ENCODE measurements around the gene GPR161. TPM values are rescaled to one million over a fixed set of nuclear protein-coding genes. Genes with fewer than 3 reads are reported as not detected.

Gene GPR161
- total RNA-seq, 1 experiment from 2014 or later = 13.7 TPM

DNA sequence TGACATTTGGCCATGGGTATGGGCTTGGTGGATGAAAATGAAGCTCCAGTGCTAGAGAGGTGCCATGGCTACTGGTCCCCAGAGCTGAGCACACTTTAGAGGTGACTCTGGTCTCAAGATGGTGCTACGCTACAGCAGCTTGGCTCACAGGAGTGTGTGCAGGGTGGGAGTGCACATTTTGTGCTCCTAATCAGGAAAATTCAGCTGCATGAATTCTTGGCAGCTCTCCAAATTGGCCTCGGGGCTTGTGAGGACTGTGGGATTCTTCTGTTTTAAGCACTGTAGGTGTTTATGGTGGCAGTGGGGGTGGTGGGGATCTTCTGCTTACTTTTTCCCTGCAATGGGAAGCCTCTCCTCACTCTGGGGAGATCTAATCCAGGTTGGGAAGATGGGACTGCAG, 24.7 kb upstream of the GPR161 start:
- H3K4me3 ChIP-seq (replicated peaks in 1 of 2; ENCODE audit: low read depth in 1 of 2, low read length in 2 of 2) = no peak overlapping the region
- BruUV-seq (replicated peaks) = no TSS peak
- H3K4me1 ChIP-seq (ENCODE audit: control insufficient read depth in 1 of 2, insufficient read depth in 2 of 2, low read length in 2 of 2) = no peaks in the 10 kb centered on the region
- TF ChIP-seq, protein P1, sequence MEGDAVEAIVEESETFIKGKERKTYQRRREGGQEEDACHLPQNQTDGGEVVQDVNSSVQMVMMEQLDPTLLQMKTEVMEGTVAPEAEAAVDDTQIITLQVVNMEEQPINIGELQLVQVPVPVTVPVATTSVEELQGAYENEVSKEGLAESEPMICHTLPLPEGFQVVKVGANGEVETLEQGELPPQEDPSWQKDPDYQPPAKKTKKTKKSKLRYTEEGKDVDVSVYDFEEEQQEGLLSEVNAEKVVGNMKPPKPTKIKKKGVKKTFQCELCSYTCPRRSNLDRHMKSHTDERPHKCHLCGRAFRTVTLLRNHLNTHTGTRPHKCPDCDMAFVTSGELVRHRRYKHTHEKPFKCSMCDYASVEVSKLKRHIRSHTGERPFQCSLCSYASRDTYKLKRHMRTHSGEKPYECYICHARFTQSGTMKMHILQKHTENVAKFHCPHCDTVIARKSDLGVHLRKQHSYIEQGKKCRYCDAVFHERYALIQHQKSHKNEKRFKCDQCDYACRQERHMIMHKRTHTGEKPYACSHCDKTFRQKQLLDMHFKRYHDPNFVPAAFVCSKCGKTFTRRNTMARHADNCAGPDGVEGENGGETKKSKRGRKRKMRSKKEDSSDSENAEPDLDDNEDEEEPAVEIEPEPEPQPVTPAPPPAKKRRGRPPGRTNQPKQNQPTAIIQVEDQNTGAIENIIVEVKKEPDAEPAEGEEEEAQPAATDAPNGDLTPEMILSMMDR (IDR thresholded peaks at IDR 0.05 in 2 of 3, conservative IDR thresholded peaks at IDR 0.05 in 1 of 3; ENCODE audit: borderline replicate concordance in 1 of 3, insufficient read depth in 1 of 3, low read depth in 2 of 3, low read length in 2 of 3) = no peak
- TF ChIP-seq ZFX (IDR thresholded peaks at IDR 0.05) (no peak), EZH2phosphoT487 (IDR thresholded peaks at IDR 0.05; ENCODE audit: borderline replicate concordance) (no peak), POLR2AphosphoS5 (IDR thresholded peaks at IDR 0.05; ENCODE audit: low read depth, low read length) (no peak)
- no peaks in the 10 kb centered on the region for H3K9me3 ChIP-seq (ENCODE audit: control insufficient read depth in 1 of 2, insufficient read depth in 1 of 2, low read depth in 1 of 2, low read length in 2 of 2)
- ATAC-seq (no peak), DNase-seq (ENCODE audit: low read depth, low spot score) (no peak)
- ChIA-PET CTCF (interaction anchor here (1.1 kb wide), 1 partner anchor 16 kb away, joined by 3 read pairs; no protein-coding TSS in a partner anchor), RAD21 (ENCODE audit: low non-redundant PET in 1 of 2, low total read pairs in 2 of 2, uncharacterized antibody in 2 of 2, unreplicated experiment in 2 of 2) (no interaction called here), POLR2A (no interaction called here)
- H4K20me1 ChIP-seq (ENCODE audit: insufficient read depth) = no peaks in the 10 kb centered on the region
- H3K9me2 ChIP-seq (ENCODE audit: insufficient read depth) = no peaks in the 10 kb centered on the region
- no peak overlapping the region for H3K4me2 ChIP-seq (ENCODE audit: low read length)
- no peak overlapping the region for H3K9ac ChIP-seq (ENCODE audit: low read length)
- no peak overlapping the region for H3K27ac ChIP-seq (ENCODE audit: low read depth, low read length)
- H3K36me3 ChIP-seq (ENCODE audit: control insufficient read depth in 1 of 2, insufficient read depth in 2 of 2, low read length in 2 of 2) = no peaks in the 10 kb centered on the region
- H3K27me3 ChIP-seq (ENCODE audit: insufficient read depth, low read length) = no peaks in the 10 kb centered on the region
- H3K79me2 ChIP-seq (ENCODE audit: insufficient read depth, low read length) = no peaks in the 10 kb centered on the region
- no peak overlapping the region for H2AFZ ChIP-seq (ENCODE audit: low read depth, low read length, poor library complexity, severe bottlenecking)
- intact Hi-C loops (cut with micrococcal nuclease) = no loop called here

DNA sequence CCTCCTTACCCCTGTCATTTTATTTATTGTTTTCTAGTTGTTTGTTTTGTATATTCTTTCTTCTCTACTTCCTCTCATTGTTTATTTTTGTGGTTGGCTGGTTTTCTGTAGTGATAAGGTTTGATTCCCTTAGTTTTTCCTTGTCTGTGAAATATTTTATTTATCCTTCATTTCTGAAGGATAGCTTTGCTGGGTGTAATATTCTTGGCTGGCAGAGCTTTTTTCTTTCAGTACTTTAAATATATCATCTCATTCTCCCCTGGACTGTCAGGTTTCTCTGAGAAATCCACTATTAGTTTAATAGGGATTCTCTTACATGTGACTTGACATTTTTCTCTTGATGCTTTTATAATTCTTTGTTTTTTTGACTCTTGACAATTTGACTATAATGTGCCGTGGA, 23.2 kb upstream of the GPR161 start:
- H3K27me3 ChIP-seq (ENCODE audit: insufficient read depth, low read length) = no peaks in the 10 kb centered on the region
- no peak overlapping the region for H3K4me3 ChIP-seq (replicated peaks in 1 of 2; ENCODE audit: low read depth in 1 of 2, low read length in 2 of 2)
- intact Hi-C loops (cut with micrococcal nuclease) = no loop called here
- ATAC-seq (no peak), DNase-seq (ENCODE audit: low read depth, low spot score) (no peak)
- H3K79me2 ChIP-seq (ENCODE audit: insufficient read depth, low read length) = no peaks in the 10 kb centered on the region
- H3K9me3 ChIP-seq (ENCODE audit: control insufficient read depth in 1 of 2, insufficient read depth in 1 of 2, low read depth in 1 of 2, low read length in 2 of 2) = no peaks in the 10 kb centered on the region
- H4K20me1 ChIP-seq (ENCODE audit: insufficient read depth) = no peaks in the 10 kb centered on the region
- H3K9me2 ChIP-seq (ENCODE audit: insufficient read depth) = no peaks in the 10 kb centered on the region
- RAD21 ChIA-PET (ENCODE audit: low non-redundant PET in 1 of 2, low total read pairs in 2 of 2, uncharacterized antibody in 2 of 2, unreplicated experiment in 2 of 2) = no interaction called here
- POLR2A ChIA-PET = no interaction called here
- no peak overlapping the region for H2AFZ ChIP-seq (ENCODE audit: low read depth, low read length, poor library complexity, severe bottlenecking)
- no peak overlapping the region for H3K9ac ChIP-seq (ENCODE audit: low read length)
- H3K4me2 ChIP-seq (ENCODE audit: low read length) = no peak overlapping the region
- H3K27ac ChIP-seq (ENCODE audit: low read depth, low read length) = no peak overlapping the region
- H3K4me1 ChIP-seq (ENCODE audit: control insufficient read depth in 1 of 2, insufficient read depth in 2 of 2, low read length in 2 of 2) = no peaks in the 10 kb centered on the region
- no peak for TF ChIP-seq TCF7L2 (IDR thresholded peaks at IDR 0.05; ENCODE audit: borderline replicate concordance, extremely low read depth, insufficient read depth, insufficient read length)
- no peak for TF ChIP-seq POLR2A (IDR thresholded peaks at IDR 0.05; ENCODE audit: borderline replicate concordance, extremely low read depth, insufficient read depth, insufficient read length)
- TF ChIP-seq ZNF274 (IDR thresholded peaks at IDR 0.05; ENCODE audit: low read depth, low read length) = no peak
- TF ChIP-seq, protein P1 (IDR thresholded peaks at IDR 0.05 in 2 of 3, conservative IDR thresholded peaks at IDR 0.05 in 1 of 3; ENCODE audit: borderline replicate concordance in 1 of 3, insufficient read depth in 1 of 3, low read depth in 2 of 3, low read length in 2 of 3) = no peak
- no peak for TF ChIP-seq EZH2phosphoT487 (IDR thresholded peaks at IDR 0.05; ENCODE audit: borderline replicate concordance)
- TF ChIP-seq SP1 (IDR thresholded peaks at IDR 0.05; ENCODE audit: low read depth) = no peak
- no peak for TF ChIP-seq CEBPB (IDR thresholded peaks at IDR 0.05; ENCODE audit: low read depth)
- no peak for TF ChIP-seq JUND (IDR thresholded peaks at IDR 0.05)
- TF ChIP-seq YY1 (IDR thresholded peaks at IDR 0.05; ENCODE audit: extremely low read depth, insufficient replicate concordance, low read depth, low read length) = no peak
- TF ChIP-seq, protein P2, sequence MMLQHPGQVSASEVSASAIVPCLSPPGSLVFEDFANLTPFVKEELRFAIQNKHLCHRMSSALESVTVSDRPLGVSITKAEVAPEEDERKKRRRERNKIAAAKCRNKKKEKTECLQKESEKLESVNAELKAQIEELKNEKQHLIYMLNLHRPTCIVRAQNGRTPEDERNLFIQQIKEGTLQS (IDR thresholded peaks at IDR 0.05) = no peak
- no peak for TF ChIP-seq SIN3A (IDR thresholded peaks at IDR 0.05; ENCODE audit: low read depth)
- no peak for TF ChIP-seq ELF1 (IDR thresholded peaks at IDR 0.05; ENCODE audit: borderline replicate concordance, low read depth)
- TF ChIP-seq ZFX (IDR thresholded peaks at IDR 0.05) = no peak
- CTCF ChIA-PET = no interaction called here
- BruUV-seq (replicated peaks) = no TSS peak
- no peaks in the 10 kb centered on the region for H3K36me3 ChIP-seq (ENCODE audit: control insufficient read depth in 1 of 2, insufficient read depth in 2 of 2, low read length in 2 of 2)
